Measurements from ENCODE around the gene DOLPP1. TPM values are rescaled to one million over a fixed set of nuclear protein-coding genes. Genes with fewer than 3 reads are reported as not detected.
A peak's percentile ranks its signal among the peaks of the same experiment; 100 is the strongest.

The DOLPP1 gene
- total RNA-seq, 1 donor from 2014 or later: 9.4 TPM

- Histone ChIP-seq H3K9me3 (replicated peaks) (no peaks in the 10 kb centered on the region), H3K4me3 (no peak overlapping the region), H3K36me3 (peaks cover 19% of the 10 kb centered on the region), H3K27me3 (ENCODE audit: low read depth) (no peaks in the 10 kb centered on the region), H3K27ac (replicated peaks) (no peak overlapping the region), H3K4me1 (peaks cover 50% of the 10 kb centered on the region)
- no peak for TF ChIP-seq CTCF (IDR thresholded peaks at IDR 0.05; ENCODE audit: borderline replicate concordance)
- intact Hi-C loops (cut with micrococcal nuclease): no loop called here
- no peak for DNase-seq
Observed at GRCh38 chr9:129108083-129108804, 27.3 kb downstream of the DOLPP1 start.

GRCh38 chr9:129108805-129109536, 28.1 kb downstream of the DOLPP1 start:
- H3K27ac ChIP-seq (replicated peaks): peak overlapping the region; percentile 99
- DNase-seq: no peak

GRCh38 chr9:129109537-129109903, 28.6 kb downstream of the DOLPP1 start:
- no peak for TF ChIP-seq CTCF (IDR thresholded peaks at IDR 0.05; ENCODE audit: borderline replicate concordance)
- no peaks in the 10 kb centered on the region for H3K27me3 ChIP-seq (ENCODE audit: low read depth)
- peaks cover 52% of the 10 kb centered on the region for H3K4me1 ChIP-seq
- intact Hi-C loops (cut with micrococcal nuclease): no loop called here
- peaks cover 19% of the 10 kb centered on the region for H3K36me3 ChIP-seq
- DNase-seq: no peak
- H3K4me3 ChIP-seq: peak overlapping the region; percentile 89
- H3K9me3 ChIP-seq (replicated peaks): no peaks in the 10 kb centered on the region
- H3K27ac ChIP-seq (replicated peaks): peak overlapping the region; percentile 99

More at GRCh38 chr9:129108805-129109536, 28.1 kb downstream of the DOLPP1 start:
- intact Hi-C loops (cut with micrococcal nuclease): no loop called here
- H3K27me3 ChIP-seq (ENCODE audit: low read depth): no peaks in the 10 kb centered on the region
- H3K36me3 ChIP-seq: peaks cover 19% of the 10 kb centered on the region
- H3K9me3 ChIP-seq (replicated peaks): no peaks in the 10 kb centered on the region
- no peak for TF ChIP-seq CTCF (IDR thresholded peaks at IDR 0.05; ENCODE audit: borderline replicate concordance)
- H3K4me3 ChIP-seq: peak overlapping the region; percentile 89
- H3K4me1 ChIP-seq: peaks cover 49% of the 10 kb centered on the region

GRCh38 chr9:129109952-129110739, 29.2 kb downstream of the DOLPP1 start:
- intact Hi-C loops (cut with micrococcal nuclease): no loop called here
- TF ChIP-seq CTCF (IDR thresholded peaks at IDR 0.05; ENCODE audit: borderline replicate concordance): no peak
- no peaks in the 10 kb centered on the region for H3K9me3 ChIP-seq (replicated peaks)
- peaks cover 19% of the 10 kb centered on the region for H3K36me3 ChIP-seq
- H3K4me1 ChIP-seq: peaks cover 58% of the 10 kb centered on the region
- no peaks in the 10 kb centered on the region for H3K27me3 ChIP-seq (ENCODE audit: low read depth)
- peak overlapping the region; percentile 99 for H3K27ac ChIP-seq (replicated peaks)
- no peak for DNase-seq
- H3K4me3 ChIP-seq: peak overlapping the region; percentile 89

- intact Hi-C loops (cut with micrococcal nuclease): no loop called here
Observed at GRCh38 chr9:129110740-129111527, 30.0 kb downstream of the DOLPP1 start, which contains the start of the genes CRAT and PTPA. CRAT (minus strand) TSS chr9:129110793; CDS start chr9:129110509, 284 bp downstream. PTPA (plus strand) TSS chr9:129111415; CDS start chr9:129111601, 186 bp downstream.

More at GRCh38 chr9:129110740-129111527, 30.0 kb downstream of the DOLPP1 start, which contains the start of the genes CRAT and PTPA:
- peaks cover 64% of the 10 kb centered on the region for H3K4me1 ChIP-seq
- H3K36me3 ChIP-seq: peaks cover 19% of the 10 kb centered on the region
- no peaks in the 10 kb centered on the region for H3K27me3 ChIP-seq (ENCODE audit: low read depth)
- peak; percentile 99 for DNase-seq
- no peaks in the 10 kb centered on the region for H3K9me3 ChIP-seq (replicated peaks)
- no peak for TF ChIP-seq CTCF (IDR thresholded peaks at IDR 0.05; ENCODE audit: borderline replicate concordance)
- peak within 1 kb of the TSS; percentile 89 for H3K4me3 ChIP-seq
- peak within 1 kb of the TSS; percentile 99 for H3K27ac ChIP-seq (replicated peaks)
